SK-N-MC (cell line): Measurements from ENCODE around the gene ZNF699.
"Not testable (repeated sequence)": the region's sequence is repeated elsewhere in the genome, so short reads cannot be mapped to it uniquely, and the experiment has no call there.

Experiments
- DNase-seq: peaks from one replicate; pipeline ENCODE4 v3.0.0-alpha.2; 2011; ENCODE audit warnings: low read depth, low spot score
- H3K27ac ChIP-seq: fragments of 200-600 bp; sonication (generic); 2 replicates; pipeline ENCODE4 v1.5.1; 2016; ENCODE audit warnings: mixed run types
- H3K36me3 ChIP-seq: fragments of 200-600 bp; sonication (generic); 2 replicates; pipeline ENCODE4 v1.6.1; 2017; ENCODE audit warnings: antibody characterized with exemption, low read length, mixed read lengths; ENCODE audit not compliant: insufficient read depth
- H3K4me3 ChIP-seq: fragments of 200-600 bp; sonication (generic); 2 replicates; pipeline ENCODE4 v1.5.1; 2016
- H3K9ac ChIP-seq: fragments of 200-600 bp; sonication (generic); 2 replicates; pipeline ENCODE4 v1.8.0; 2017; ENCODE audit warnings: mixed run types, mixed read lengths; ENCODE audit not compliant: insufficient read length
- H3K9me3 ChIP-seq: fragments of 200-600 bp; sonication (generic); 2 replicates; pipeline ENCODE4 v1.6.1; 2017; ENCODE audit warnings: low read depth, mild to moderate bottlenecking, antibody characterized with exemption, low read length, moderate library complexity, mixed read lengths
- EZH2 ChIP-seq: fragments of 200-600 bp; sonication (generic); IDR thresholded peaks from one replicate; pipeline ENCODE4 v1.6.1; 2017; ENCODE audit warnings: antibody characterized with exemption
- FOXP2 ChIP-seq: optimal IDR thresholded peaks from 2 replicates; pipeline ENCODE3; 2011; ENCODE audit warnings: mild to moderate bottlenecking, moderate library complexity; ENCODE audit not compliant: insufficient read depth; ENCODE audit errors: extremely low read length, control extremely low read depth
- POLR2AphosphoS5 ChIP-seq: IDR thresholded peaks from 2 replicates; pipeline ENCODE4 v1.6.1; 2012; ENCODE audit warnings: mild to moderate bottlenecking, low read depth, low read length, borderline replicate concordance

The ZNF699 gene

DNA sequence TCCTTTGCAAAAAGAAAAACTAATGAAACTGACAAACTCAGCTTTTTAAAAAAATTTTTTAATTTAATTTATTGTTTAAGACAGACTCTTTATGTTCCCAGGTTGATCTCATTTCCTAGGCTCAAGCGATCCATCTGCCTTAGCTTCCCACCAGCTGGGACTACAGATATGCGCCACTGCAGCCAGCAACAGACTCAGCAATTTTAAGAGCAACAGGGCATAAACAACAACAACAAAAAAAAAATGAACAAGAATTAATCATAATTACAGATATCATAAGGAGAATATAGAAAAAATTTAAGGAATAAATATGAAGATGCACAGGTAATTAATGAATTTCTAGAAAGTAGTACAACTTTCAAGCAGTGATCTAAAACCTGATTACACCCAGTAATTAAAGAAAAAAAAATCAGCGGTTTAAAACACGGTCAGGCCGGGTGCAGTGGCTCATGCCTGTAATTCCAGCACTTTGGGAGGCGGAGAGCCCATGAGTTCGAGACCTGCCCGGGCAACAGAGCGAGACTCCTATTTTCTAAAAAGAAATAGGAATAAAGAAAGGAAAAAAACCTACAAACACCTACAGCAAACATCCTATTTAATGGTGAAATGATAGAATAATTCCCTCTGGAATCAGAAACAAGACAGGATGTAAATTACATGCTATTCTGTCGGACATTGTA is 1.4 kb downstream of the ZNF699 start:
- TF ChIP-seq EZH2 (no peak), FOXP2 (no peak), POLR2AphosphoS5 (no peak)
- Histone ChIP-seq H3K4me3 (peak overlapping the region; percentile 87), H3K36me3 (peaks cover 6% of the 10 kb centered on the region; the same call in 1 of the 2 replicates), H3K9me3 (no peaks in the 10 kb centered on the region), H3K27ac (no peak overlapping the region), H3K9ac (no peak overlapping the region)
- no peak for DNase-seq

DNA sequence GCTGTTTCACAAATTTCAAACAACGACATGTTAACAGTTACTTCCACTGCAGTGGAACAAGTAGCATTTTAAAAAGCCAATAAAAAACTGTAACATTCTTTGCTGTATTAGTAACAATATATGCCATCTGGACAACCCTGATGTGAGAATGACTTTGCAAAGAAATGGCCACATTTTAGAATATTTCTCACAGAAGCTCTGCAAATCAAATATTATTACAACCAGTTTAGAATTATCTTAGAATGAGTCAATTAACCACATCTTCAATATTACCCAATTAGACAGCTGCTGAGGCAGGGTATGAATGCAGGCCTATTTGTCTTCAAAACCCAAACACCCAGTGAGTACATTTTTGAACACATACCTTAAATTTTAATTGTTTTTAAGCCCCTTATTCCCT is 3.2 kb downstream of the ZNF699 start:
- no peaks in the 10 kb centered on the region for H3K9me3 ChIP-seq
- H3K27ac ChIP-seq, result no peak overlapping the region
- DNase-seq, result no peak
- H3K9ac ChIP-seq, result no peak overlapping the region
- peaks cover 15% of the 10 kb centered on the region for H3K36me3 ChIP-seq
- no peak overlapping the region for H3K4me3 ChIP-seq
- no peak for TF ChIP-seq POLR2AphosphoS5
- TF ChIP-seq EZH2, result no peak
- no peak for TF ChIP-seq FOXP2

DNA sequence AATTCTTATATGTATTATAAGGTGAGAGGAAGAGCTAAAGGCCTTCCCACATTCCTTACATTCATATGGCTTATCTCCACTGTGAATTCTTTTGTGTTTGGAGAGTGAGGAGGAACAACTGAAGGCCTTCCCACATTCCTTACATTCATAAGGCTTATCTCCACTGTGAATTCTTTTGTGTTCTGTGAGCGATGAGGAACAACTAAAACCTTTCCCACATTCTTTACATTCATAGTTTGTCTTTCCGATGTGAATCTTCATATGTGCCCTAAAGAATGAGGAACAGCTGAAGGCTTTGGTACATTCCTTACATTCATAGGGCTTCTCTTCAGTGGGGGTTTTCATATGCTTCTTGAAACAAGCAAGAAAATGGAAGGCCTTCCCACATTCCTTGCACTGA is 13.3 kb downstream of the ZNF699 start:
- TF ChIP-seq POLR2AphosphoS5 (no peak), EZH2 (no peak), FOXP2 (no peak)
- peaks cover 39% of the 10 kb centered on the region for H3K36me3 ChIP-seq
- H3K9ac ChIP-seq, result no peak overlapping the region
- H3K27ac ChIP-seq, result no peak overlapping the region
- H3K4me3 ChIP-seq, result no peak overlapping the region
- DNase-seq, result no peak
- H3K9me3 ChIP-seq, result peaks cover 19% of the 10 kb centered on the region

DNA sequence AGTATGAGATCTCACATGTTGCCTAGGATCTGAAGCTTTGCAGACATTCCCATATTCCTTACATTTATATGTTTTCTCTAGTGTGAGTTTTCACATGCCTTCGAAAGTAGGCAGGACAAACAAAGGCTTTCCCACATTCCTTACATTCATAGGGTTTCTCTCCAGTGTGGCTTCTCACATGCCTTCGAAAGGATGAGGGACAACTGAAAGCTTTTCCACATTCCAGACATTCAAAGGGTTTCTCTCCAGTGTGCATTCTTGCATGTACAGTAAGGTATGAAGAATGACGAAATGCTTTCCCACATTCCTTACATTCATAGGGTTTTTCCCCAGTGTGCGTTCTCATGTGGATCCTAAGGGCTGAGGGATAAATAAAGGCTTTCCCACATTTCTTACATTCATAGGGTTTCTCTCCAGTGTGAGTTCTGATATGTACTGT is 14.2 kb downstream of the ZNF699 start:
- Histone ChIP-seq H3K9ac (no peak overlapping the region), H3K9me3 (peaks cover 19% of the 10 kb centered on the region), H3K36me3 (peaks cover 31% of the 10 kb centered on the region), H3K27ac (no peak overlapping the region), H3K4me3 (no peak overlapping the region)
- no peak for DNase-seq
- TF ChIP-seq EZH2 (no peak), POLR2AphosphoS5 (no peak), FOXP2 (no peak)

DNA sequence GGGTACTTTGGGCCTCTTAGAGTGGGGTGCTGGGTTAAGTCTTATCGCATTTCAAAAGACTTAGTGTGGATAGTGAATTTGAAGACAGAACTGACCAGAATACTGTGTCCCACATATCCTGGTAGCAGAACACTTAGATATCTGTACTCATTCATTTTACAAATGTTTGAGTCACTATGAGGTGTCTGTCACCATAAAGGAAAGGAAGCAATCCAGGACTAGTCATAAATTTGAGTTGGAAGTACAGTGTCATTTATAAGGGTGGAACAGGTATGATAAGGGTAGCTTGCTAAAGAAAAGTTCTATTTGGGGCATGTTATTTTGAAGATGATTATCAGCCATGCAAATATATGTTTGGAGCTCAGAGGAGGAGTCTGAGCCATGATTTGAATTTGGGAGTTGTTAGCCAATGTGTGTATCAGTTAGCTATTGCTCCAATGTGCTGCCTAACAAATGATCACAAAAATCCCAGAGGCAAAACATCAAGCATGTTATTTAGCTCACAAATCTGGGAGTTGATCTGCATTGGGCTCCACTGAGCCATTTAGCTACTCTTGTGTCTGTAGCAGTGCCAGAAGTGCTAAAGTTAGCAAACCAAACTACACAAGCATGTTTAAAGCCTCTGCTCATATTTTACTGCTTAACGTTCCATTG is 20.3 kb downstream of the ZNF699 start:
- Histone ChIP-seq H3K4me3 (no peak overlapping the region), H3K9me3 (0 out of 2 replicates have a peak, but pooled peaks cover 4% of the 10 kb centered on the region), H3K9ac (no peak overlapping the region), H3K27ac (no peak overlapping the region), H3K36me3 (no peaks in the 10 kb centered on the region)
- DNase-seq, result no peak
- TF ChIP-seq EZH2 (no peak), FOXP2 (no peak), POLR2AphosphoS5 (no peak)

DNA sequence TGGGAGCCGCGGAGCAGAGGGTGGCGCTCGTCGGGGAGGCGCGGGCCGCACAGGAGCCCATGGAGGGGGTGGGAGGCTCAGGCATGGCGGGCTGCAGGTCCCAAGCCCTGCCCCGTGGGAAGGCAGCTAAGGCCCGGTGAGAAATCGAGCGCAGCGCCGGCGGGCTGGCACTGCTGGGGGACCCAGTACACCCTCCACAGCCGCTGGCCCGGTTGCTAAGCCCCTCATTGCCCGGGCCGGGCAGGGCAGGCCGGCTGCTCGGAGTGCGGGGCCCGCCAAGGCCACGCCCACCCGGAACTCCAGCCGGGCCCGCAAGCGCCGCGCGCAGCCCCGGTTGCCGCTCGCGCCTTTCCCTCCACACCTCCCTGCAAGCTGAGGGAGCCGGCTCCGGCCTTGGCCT is 26.2 kb downstream of the ZNF699 start:
- not testable (repeated sequence) for H3K36me3 ChIP-seq, H3K9ac ChIP-seq, DNase-seq, H3K4me3 ChIP-seq, H3K9me3 ChIP-seq, H3K27ac ChIP-seq

DNA sequence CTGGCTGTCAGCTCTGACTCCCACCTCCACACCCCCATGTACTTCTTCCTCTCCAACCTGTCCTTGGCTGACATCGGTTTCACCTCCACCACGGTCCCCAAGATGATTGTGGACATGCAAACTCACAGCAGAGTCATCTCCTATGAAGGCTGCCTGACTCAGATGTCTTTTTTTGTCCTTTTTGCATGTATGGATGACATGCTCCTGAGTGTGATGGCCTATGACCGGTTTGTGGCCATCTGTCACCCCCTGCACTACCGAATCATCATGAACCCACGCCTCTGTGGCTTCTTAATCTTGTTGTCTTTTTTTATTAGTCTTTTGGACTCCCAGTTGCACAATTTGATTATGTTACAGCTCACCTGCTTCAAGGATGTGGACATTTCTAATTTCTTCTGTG is 58.4 kb downstream of the ZNF699 start:
- Histone ChIP-seq H3K27ac (no peak overlapping the region), H3K9me3 (no peaks in the 10 kb centered on the region), H3K36me3 (no peaks in the 10 kb centered on the region), H3K4me3 (no peak overlapping the region), H3K9ac (no peak overlapping the region)
- TF ChIP-seq EZH2, result no peak
- no peak for TF ChIP-seq FOXP2
- no peak for TF ChIP-seq POLR2AphosphoS5
- DNase-seq, result no peak

DNA sequence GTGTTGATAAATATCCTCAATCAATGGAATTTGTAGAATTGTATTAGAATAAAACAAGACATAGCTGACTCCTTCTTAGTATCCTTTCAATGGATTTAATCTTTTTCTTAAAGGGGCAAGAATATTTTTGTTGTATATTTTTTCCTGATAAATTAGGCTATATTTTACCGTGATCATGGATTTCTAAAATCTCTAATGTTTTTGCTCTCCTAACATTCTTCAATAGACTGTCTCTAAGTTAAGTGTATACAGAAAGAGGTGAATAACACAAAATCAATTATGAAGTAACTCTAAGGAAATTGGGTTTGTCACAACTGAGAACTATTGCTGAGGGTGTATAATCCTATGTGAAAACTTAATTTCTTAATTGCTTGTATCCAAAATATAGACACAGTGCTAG is 59.0 kb downstream of the ZNF699 start, which contains the start of gene OR7E24:
Gene OR7E24, plus strand, starts transcription at position 301 of the 400 bp plus-strand sequence. CDS start 114 bp downstream, outside the sequence.
- Histone ChIP-seq H3K9me3 (no peaks in the 10 kb centered on the region), H3K9ac (no peak within 1 kb of the TSS), H3K4me3 (no peak within 1 kb of the TSS), H3K36me3 (no peaks in the 10 kb centered on the region), H3K27ac (no peak within 1 kb of the TSS)
- TF ChIP-seq FOXP2, result no peak
- no peak for TF ChIP-seq EZH2
- TF ChIP-seq POLR2AphosphoS5, result no peak
- DNase-seq, result no peak
